ENCODE data around the gene AHRR. TPM values are rescaled to one million over a fixed set of nuclear protein-coding genes. Genes with fewer than 3 reads are reported as not detected.

Gene AHRR
- total RNA-seq, 1 experiment from 2014 or later, result 0.20 TPM

- H3K27me3 ChIP-seq, result no peaks in the 10 kb centered on the region
- no peak for DNase-seq
- H3K36me3 ChIP-seq, result no peaks in the 10 kb centered on the region
- no peaks in the 10 kb centered on the region for H3K9me3 ChIP-seq (replicated peaks)
- H3K27ac ChIP-seq, result no peak overlapping the region
- no peak overlapping the region for H3K4me3 ChIP-seq
- no peaks in the 10 kb centered on the region for H3K4me1 ChIP-seq
Measured at GRCh38 chr5:435156-435790, 113.8 kb downstream of the AHRR start.

GRCh38 chr5:435961-436640, 114.6 kb downstream of the AHRR start:
- no peaks in the 10 kb centered on the region for H3K36me3 ChIP-seq
- H3K9me3 ChIP-seq (replicated peaks), result no peaks in the 10 kb centered on the region
- H3K4me1 ChIP-seq, result no peaks in the 10 kb centered on the region
- H3K27ac ChIP-seq, result no peak overlapping the region
- H3K4me3 ChIP-seq, result no peak overlapping the region
- H3K27me3 ChIP-seq, result no peaks in the 10 kb centered on the region
- peak in 1 of 2 experiments; percentile 20 for DNase-seq

DNA sequence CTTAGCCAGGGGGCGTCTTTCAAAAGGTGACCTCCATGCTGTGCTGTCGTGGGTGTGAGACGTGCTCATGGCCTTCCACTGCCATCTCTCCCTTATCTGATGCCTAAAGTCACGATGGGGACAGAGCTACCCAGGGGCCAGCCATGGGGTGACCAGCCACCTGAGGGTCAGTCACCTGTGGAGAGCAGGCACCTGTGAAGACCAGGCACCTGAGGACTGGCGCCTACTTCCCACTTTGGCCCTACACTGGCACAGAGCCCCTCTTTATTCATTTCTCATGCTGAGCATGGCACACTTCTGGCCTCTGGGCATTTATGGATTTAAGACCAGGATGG, 115.1 kb downstream of the AHRR start:
- Histone ChIP-seq H3K27me3 (no peaks in the 10 kb centered on the region), H3K4me1 (no peaks in the 10 kb centered on the region), H3K36me3 (no peaks in the 10 kb centered on the region), H3K4me3 (no peak overlapping the region), H3K9me3 (replicated peaks) (no peaks in the 10 kb centered on the region), H3K27ac (no peak overlapping the region)
- DNase-seq, result no peak

GRCh38 chr5:437281-437771, 115.8 kb downstream of the AHRR start:
- no peak overlapping the region for H3K27ac ChIP-seq
- no peaks in the 10 kb centered on the region for H3K36me3 ChIP-seq
- no peaks in the 10 kb centered on the region for H3K9me3 ChIP-seq (replicated peaks)
- H3K4me1 ChIP-seq, result peaks cover 3% of the 10 kb centered on the region; the same call in 1 of the 2 replicates
- no peak for DNase-seq
- no peak overlapping the region for H3K4me3 ChIP-seq
- no peaks in the 10 kb centered on the region for H3K27me3 ChIP-seq

GRCh38 chr5:438481-438981, 117.0 kb downstream of the AHRR start:
- Histone ChIP-seq H3K4me1 (peaks cover 4% of the 10 kb centered on the region; the same call in 1 of the 2 replicates), H3K27ac (no peak overlapping the region), H3K4me3 (no peak overlapping the region), H3K27me3 (no peaks in the 10 kb centered on the region), H3K9me3 (replicated peaks) (no peaks in the 10 kb centered on the region), H3K36me3 (no peaks in the 10 kb centered on the region)
- no peak for DNase-seq

- Histone ChIP-seq H3K27me3 (no peaks in the 10 kb centered on the region), H3K27ac (no peak overlapping the region), H3K4me1 (peaks cover 4% of the 10 kb centered on the region; the same call in 1 of the 2 replicates), H3K9me3 (replicated peaks) (no peaks in the 10 kb centered on the region), H3K36me3 (no peaks in the 10 kb centered on the region), H3K4me3 (no peak overlapping the region)
- DNase-seq, result no peak
Measured at GRCh38 chr5:439181-439580, 117.7 kb downstream of the AHRR start.

DNA sequence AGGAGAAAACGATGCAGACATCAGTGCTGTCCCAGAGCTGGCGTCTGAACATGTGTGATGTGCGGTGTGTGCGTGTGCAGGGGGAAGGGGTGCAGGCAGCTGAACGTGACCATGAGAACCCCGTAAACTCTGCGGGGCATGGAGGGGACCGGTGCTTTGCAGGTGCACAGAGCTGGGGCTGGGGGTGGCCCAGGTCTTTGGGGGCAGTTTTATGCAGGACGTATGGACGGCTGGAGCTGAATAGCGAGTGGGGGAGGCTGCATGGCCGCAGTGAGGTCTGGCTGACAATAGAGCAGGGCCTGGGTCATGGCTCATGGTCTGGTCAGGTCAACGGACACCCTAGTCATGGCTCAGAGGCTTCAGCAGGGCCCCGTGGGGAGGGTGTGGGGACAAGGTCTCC, 118.1 kb downstream of the AHRR start:
- no peaks in the 10 kb centered on the region for H3K9me3 ChIP-seq (replicated peaks)
- peaks cover 4% of the 10 kb centered on the region; the same call in 1 of the 2 replicates for H3K4me1 ChIP-seq

DNA sequence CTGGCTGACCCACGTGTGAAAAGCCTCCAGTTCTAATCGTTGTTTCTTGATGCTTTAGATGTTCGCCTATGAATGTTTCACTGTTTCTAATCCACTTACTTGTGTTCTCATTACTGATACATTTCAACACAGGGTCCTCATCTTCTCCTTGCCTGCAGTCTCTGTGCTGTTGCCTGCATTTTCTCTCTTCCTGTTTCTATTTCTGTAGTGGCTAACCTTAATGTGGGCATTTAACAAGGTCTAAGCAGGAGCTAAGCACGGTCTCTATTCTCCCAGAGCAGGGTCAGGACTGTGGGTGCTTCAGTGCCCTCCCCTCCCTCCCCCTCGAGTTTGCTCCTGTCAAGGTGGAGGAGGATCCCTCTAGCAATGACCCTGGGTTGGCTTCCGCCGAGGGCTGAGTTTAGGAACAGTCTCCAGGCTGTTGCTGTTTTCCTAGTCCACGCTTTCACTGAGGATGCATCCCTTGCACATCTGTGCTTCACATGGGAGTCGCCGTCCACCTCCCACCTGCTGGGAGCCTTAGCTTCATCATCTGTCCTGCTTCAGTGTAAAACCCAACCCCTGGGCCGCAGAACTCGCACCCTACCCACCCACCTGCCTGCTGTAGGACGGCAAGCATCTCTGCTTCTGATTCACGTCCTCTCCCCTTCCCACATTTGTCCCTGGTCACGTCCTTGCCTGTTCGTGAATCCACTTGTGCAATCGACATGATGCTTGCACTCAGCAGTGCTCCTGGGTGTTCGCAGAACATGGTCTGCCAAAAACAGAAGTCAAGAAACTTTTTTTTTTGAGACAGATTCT, 119.1 kb downstream of the AHRR start:
- no peaks in the 10 kb centered on the region for H3K36me3 ChIP-seq
- H3K4me1 ChIP-seq, result peaks cover 4% of the 10 kb centered on the region; the same call in 1 of the 2 replicates
- no peak overlapping the region for H3K4me3 ChIP-seq
- no peaks in the 10 kb centered on the region for H3K9me3 ChIP-seq (replicated peaks)
- no peaks in the 10 kb centered on the region for H3K27me3 ChIP-seq
- no peak overlapping the region for H3K27ac ChIP-seq
- DNase-seq, result no peak

More for the DNA sequence above, 118.1 kb downstream of the AHRR start:
- no peak overlapping the region for H3K4me3 ChIP-seq
- DNase-seq, result no peak
- no peaks in the 10 kb centered on the region for H3K27me3 ChIP-seq
- no peak overlapping the region for H3K27ac ChIP-seq
- H3K36me3 ChIP-seq, result no peaks in the 10 kb centered on the region

GRCh38 chr5:441996-442334, 120.5 kb downstream of the AHRR start:
- no peaks in the 10 kb centered on the region for H3K27me3 ChIP-seq
- no peak for DNase-seq
- peaks cover 4% of the 10 kb centered on the region; the same call in 1 of the 2 replicates for H3K4me1 ChIP-seq
- H3K27ac ChIP-seq, result no peak overlapping the region
- peak overlapping the region; percentile 93; the same call in 1 of the 2 replicates for H3K4me3 ChIP-seq
- H3K9me3 ChIP-seq (replicated peaks), result no peaks in the 10 kb centered on the region
- H3K36me3 ChIP-seq, result no peaks in the 10 kb centered on the region

DNA sequence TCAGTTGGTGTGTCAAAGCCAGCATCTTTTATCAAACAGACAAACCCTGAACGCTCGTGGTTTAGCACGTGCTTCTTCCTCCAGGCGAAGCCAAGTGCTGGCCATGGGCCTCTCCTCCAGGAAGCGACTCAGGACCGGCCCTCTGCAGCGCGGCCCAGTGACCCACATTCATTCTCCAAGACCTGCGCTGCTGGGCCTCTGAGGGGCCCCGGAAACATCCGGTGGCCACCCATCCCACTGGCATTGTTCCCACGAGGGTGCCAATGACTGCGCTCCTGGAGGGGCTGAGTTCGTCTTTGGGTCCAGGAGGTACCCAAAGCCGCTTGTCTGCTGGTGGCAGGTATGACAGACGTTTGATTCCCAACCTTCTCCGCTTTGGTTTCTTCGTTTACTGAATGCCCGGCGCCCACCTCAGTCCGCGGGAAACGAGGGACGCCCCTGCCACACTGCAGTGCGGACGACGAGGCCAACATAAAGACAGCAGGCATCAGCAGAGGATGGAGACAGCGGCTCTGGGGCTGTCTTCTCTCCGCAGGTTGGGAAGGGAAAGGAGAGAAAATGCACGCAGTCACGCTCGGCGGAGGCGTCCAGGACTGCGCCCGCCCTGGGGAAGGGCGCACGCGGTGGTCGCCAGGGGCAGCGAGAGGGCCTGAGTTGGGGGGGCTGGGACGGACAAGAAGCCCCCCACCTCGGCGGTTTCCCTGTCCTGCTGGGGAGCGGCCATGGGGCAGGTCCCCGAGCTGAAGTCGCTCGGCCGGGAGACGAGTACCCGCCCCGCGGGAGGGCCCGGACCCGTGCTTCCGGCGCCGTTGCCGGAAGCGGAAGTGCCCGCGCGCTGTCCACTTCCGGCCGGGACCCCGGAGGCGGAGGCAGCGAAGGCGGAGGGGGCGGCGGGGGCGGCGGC, 121.1 kb downstream of the AHRR start, which contains the start of gene EXOC3:
Gene EXOC3 (plus strand): TSS at position 842 of the 904 bp plus-strand sequence. CDS start 3,030 bp downstream, outside the sequence.
- H3K4me3 ChIP-seq, result peak within 1 kb of the TSS; percentile 93
- peak; percentile 54 to 64 for DNase-seq
- no peaks in the 10 kb centered on the region for H3K27me3 ChIP-seq
- H3K27ac ChIP-seq, result peak within 1 kb of the TSS; percentile 69
- no peaks in the 10 kb centered on the region for H3K36me3 ChIP-seq
- H3K9me3 ChIP-seq (replicated peaks), result no peaks in the 10 kb centered on the region
- H3K4me1 ChIP-seq, result peaks cover 4% of the 10 kb centered on the region; the same call in 1 of the 2 replicates

GRCh38 chr5:443239-444151, 122.0 kb downstream of the AHRR start:
- Histone ChIP-seq H3K4me3 (peak overlapping the region; percentile 93), H3K27me3 (no peaks in the 10 kb centered on the region), H3K9me3 (replicated peaks) (no peaks in the 10 kb centered on the region), H3K36me3 (no peaks in the 10 kb centered on the region), H3K4me1 (peaks cover 4% of the 10 kb centered on the region; the same call in 1 of the 2 replicates), H3K27ac (no peak overlapping the region)
- no peak for DNase-seq

- Histone ChIP-seq H3K4me3 (no peak overlapping the region), H3K27ac (no peak overlapping the region), H3K27me3 (no peaks in the 10 kb centered on the region), H3K36me3 (no peaks in the 10 kb centered on the region), H3K9me3 (replicated peaks) (no peaks in the 10 kb centered on the region), H3K4me1 (peaks cover 4% of the 10 kb centered on the region; the same call in 1 of the 2 replicates)
- DNase-seq, result no peak
Measured at GRCh38 chr5:444226-444625, 122.7 kb downstream of the AHRR start.

DNA sequence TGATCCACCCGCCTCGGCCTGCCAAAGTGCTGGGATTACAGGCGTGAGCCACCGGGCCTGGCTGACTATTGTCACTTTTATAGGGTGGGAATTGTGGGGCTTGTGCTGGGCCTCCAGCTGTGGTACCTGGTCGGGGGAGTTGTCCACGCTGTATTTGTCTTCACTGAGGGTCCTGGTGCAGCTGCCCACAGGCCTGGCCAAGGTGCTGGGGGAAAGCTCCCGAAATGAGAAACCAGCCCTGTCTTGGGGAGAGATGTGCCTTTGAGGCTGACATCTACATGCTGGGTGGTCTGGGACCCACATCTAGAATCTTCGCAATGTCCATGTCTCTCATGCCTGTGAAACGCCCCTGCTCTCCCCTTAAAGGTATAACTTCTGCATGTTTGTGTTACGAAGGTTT, 124.1 kb downstream of the AHRR start:
- Histone ChIP-seq H3K27me3 (no peaks in the 10 kb centered on the region), H3K4me3 (no peak overlapping the region), H3K36me3 (0 out of 2 replicates have a peak, but pooled peaks cover 5% of the 10 kb centered on the region), H3K9me3 (replicated peaks) (no peaks in the 10 kb centered on the region), H3K27ac (no peak overlapping the region), H3K4me1 (peaks cover 4% of the 10 kb centered on the region; the same call in 1 of the 2 replicates)
- no peak for DNase-seq
